ENCODE measurements around the gene COL4A4.

COL4A4 gene

GRCh38 chr2:227160164-227160563, 3.8 kb downstream of the COL4A4 start:
- no peak for DNase-seq

- no peak for DNase-seq
Measured at GRCh38 chr2:227154986-227155774, 8.8 kb downstream of the COL4A4 start.

GRCh38 chr2:227153758-227154486, 10.1 kb downstream of the COL4A4 start:
- DNase-seq, result no peak

- no peak for DNase-seq
Measured at GRCh38 chr2:227153307-227153706, 10.7 kb downstream of the COL4A4 start.

GRCh38 chr2:227152093-227152766, 11.8 kb downstream of the COL4A4 start:
- DNase-seq, result no peak

GRCh38 chr2:227150222-227150936, 13.6 kb downstream of the COL4A4 start:
- DNase-seq, result no peak

GRCh38 chr2:227148106-227148505, 15.9 kb downstream of the COL4A4 start:
- DNase-seq, result no peak

GRCh38 chr2:227147023-227147422, 17.0 kb downstream of the COL4A4 start:
- DNase-seq, result no peak

- no peak for DNase-seq
Measured at GRCh38 chr2:227146456-227146855, 17.5 kb downstream of the COL4A4 start.

GRCh38 chr2:227143895-227144294, 20.1 kb downstream of the COL4A4 start:
- no peak for DNase-seq

- DNase-seq, result no peak
Measured at GRCh38 chr2:227141301-227141700, 22.7 kb downstream of the COL4A4 start.

GRCh38 chr2:227134591-227134990, 29.4 kb downstream of the COL4A4 start:
- no peak for DNase-seq

- DNase-seq, result no peak
Measured at GRCh38 chr2:227132986-227133385, 31.0 kb downstream of the COL4A4 start.

- DNase-seq, result no peak
Measured at GRCh38 chr2:227130636-227131035, 33.4 kb downstream of the COL4A4 start.

GRCh38 chr2:227127201-227127600, 36.8 kb downstream of the COL4A4 start:
- no peak for DNase-seq

- no peak for DNase-seq
Measured at GRCh38 chr2:227125506-227125905, 38.5 kb downstream of the COL4A4 start.

- DNase-seq, result no peak
Measured at GRCh38 chr2:227124811-227125210, 39.2 kb downstream of the COL4A4 start.

- no peak for DNase-seq
Measured at GRCh38 chr2:227123697-227124096, 40.3 kb downstream of the COL4A4 start.

GRCh38 chr2:227118353-227118752, 45.7 kb downstream of the COL4A4 start:
- no peak for DNase-seq

GRCh38 chr2:227117852-227118251, 46.2 kb downstream of the COL4A4 start:
- no peak for DNase-seq

GRCh38 chr2:227117027-227117426, 47.0 kb downstream of the COL4A4 start:
- no peak for DNase-seq

GRCh38 chr2:227115761-227116160, 48.2 kb downstream of the COL4A4 start:
- DNase-seq, result no peak
